Erythroblast (primary cell): ENCODE data around the gene PSMA3.

ENCODE experiments used
- GATA1 ChIP-seq: IDR thresholded peaks from 2 replicates; pipeline ENCODE4 v1.6.1; 2011; ENCODE audit warnings: low read depth, mild to moderate bottlenecking, control low read depth, low read length, moderate library complexity
- POLR2A ChIP-seq: IDR thresholded peaks from 2 replicates; pipeline ENCODE4 v1.6.1; 2011; ENCODE audit warnings: mild to moderate bottlenecking, low read length

DNA sequence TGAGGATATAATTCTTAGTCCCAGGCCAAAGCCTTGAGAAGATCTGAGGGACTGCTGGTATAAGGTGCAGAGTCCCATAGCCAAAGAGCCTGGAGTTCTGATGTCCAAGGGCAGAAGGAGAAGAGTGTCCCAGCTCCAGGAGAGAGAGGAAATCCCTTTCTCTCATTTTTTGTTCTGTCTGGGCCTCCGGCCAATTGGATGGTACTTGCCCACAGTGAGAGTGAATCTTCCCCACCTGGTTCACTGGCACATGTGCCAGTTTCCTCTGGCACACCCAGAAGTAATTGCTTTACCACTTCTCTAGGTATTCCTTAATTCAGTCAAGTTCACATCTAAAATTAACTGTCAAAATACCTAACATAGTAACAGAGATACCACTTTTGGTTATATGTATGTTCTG lies 69.1 kb downstream of the PSMA3 start:
- no peak for TF ChIP-seq POLR2A
- TF ChIP-seq GATA1, result no peak
